ENCODE measurements around the gene SSR1. TPM values are rescaled to one million over a fixed set of nuclear protein-coding genes. Genes with fewer than 3 reads are reported as not detected.

Gene SSR1
- total RNA-seq, 3 donors from 2014 or later (not counting 1 experiment from before 2014, with no cell fraction given): 82.8 to 97.6 (median 93.1) TPM

GRCh38 chr6:7252390-7252789, 60.6 kb downstream of the SSR1 start:
- H3K4me1 Mint-ChIP-seq: peaks cover 0 to 8% of the 10 kb centered on the region in 2 donors
- Histone ChIP-seq H3K36me3 (ENCODE audit: control insufficient read depth, insufficient read depth, low read length) (peaks cover 26% of the 10 kb centered on the region), H3K27me3 (ENCODE audit: control insufficient read depth, insufficient read depth, low read length) (no peaks in the 10 kb centered on the region), H3K4me3 (ENCODE audit: low read length) (no peak overlapping the region), H3K9me3 (ENCODE audit: control insufficient read depth, insufficient read depth, low read length) (peaks cover 2% of the 10 kb centered on the region), H3K4me1 (ENCODE audit: control insufficient read depth, insufficient read depth, low read length) (no peaks in the 10 kb centered on the region), H3K27ac (ENCODE audit: low read length) (no peak overlapping the region)
- H3K4me3 Mint-ChIP-seq: no peak overlapping the region
- 89% methylated on average over 4 of the region's 4 CpGs for WGBS (ENCODE audit: insufficient coverage)
- no peaks in the 10 kb centered on the region for H3K9me3 Mint-ChIP-seq
- DNase-seq (no peak), ATAC-seq (no peak)
- H3K27ac Mint-ChIP-seq: no peak overlapping the region
- intact Hi-C loops (cut with micrococcal nuclease): no loop called here
- H3K27me3 Mint-ChIP-seq (ENCODE audit: low read depth in 2 of 2): no peaks in the 10 kb centered on the region
- no peak for TF ChIP-seq CTCF (IDR thresholded peaks at IDR 0.05)
- peaks cover 9% of the 10 kb centered on the region for H3K36me3 Mint-ChIP-seq

GRCh38 chr6:7251646-7252260, 61.2 kb downstream of the SSR1 start:
- Mint-ChIP-seq H3K27me3 (ENCODE audit: low read depth in 2 of 2) (no peaks in the 10 kb centered on the region), H3K4me3 (no peak overlapping the region), H3K36me3 (peaks cover 9% of the 10 kb centered on the region), H3K9me3 (no peaks in the 10 kb centered on the region), H3K4me1 (peaks cover 0 to 8% of the 10 kb centered on the region in 2 donors), H3K27ac (no peak overlapping the region)
- no peaks in the 10 kb centered on the region for H3K4me1 ChIP-seq (ENCODE audit: control insufficient read depth, insufficient read depth, low read length)
- H3K9me3 ChIP-seq (ENCODE audit: control insufficient read depth, insufficient read depth, low read length): peaks cover 2% of the 10 kb centered on the region
- H3K27ac ChIP-seq (ENCODE audit: low read length): no peak overlapping the region
- no peak for DNase-seq
- H3K36me3 ChIP-seq (ENCODE audit: control insufficient read depth, insufficient read depth, low read length): peaks cover 29% of the 10 kb centered on the region
- no peaks in the 10 kb centered on the region for H3K27me3 ChIP-seq (ENCODE audit: control insufficient read depth, insufficient read depth, low read length)
- ATAC-seq: no peak
- 89% methylated on average over 6 of the region's 6 CpGs for WGBS (ENCODE audit: insufficient coverage)
- no peak for TF ChIP-seq CTCF (IDR thresholded peaks at IDR 0.05)
- intact Hi-C loops (cut with micrococcal nuclease): no loop called here
- H3K4me3 ChIP-seq (ENCODE audit: low read length): no peak overlapping the region

- ATAC-seq: no peak
- H3K4me3 Mint-ChIP-seq: no peak overlapping the region
- no peaks in the 10 kb centered on the region for H3K27me3 Mint-ChIP-seq (ENCODE audit: low read depth in 2 of 2)
- H3K27me3 ChIP-seq (ENCODE audit: control insufficient read depth, insufficient read depth, low read length): no peaks in the 10 kb centered on the region
- 98% methylated on average over 7 of the region's 8 CpGs for WGBS (ENCODE audit: insufficient coverage)
- no peaks in the 10 kb centered on the region for H3K9me3 Mint-ChIP-seq
- H3K9me3 ChIP-seq (ENCODE audit: control insufficient read depth, insufficient read depth, low read length): peaks cover under 1% of the 10 kb centered on the region
- no peaks in the 10 kb centered on the region for H3K4me1 ChIP-seq (ENCODE audit: control insufficient read depth, insufficient read depth, low read length)
- no peak overlapping the region for H3K27ac ChIP-seq (ENCODE audit: low read length)
- H3K27ac Mint-ChIP-seq: no peak overlapping the region
- H3K4me3 ChIP-seq (ENCODE audit: low read length): no peak overlapping the region
- peaks cover 0 to 8% of the 10 kb centered on the region in 2 donors for H3K4me1 Mint-ChIP-seq
- intact Hi-C loops (cut with micrococcal nuclease): no loop called here
- peaks cover 9% of the 10 kb centered on the region for H3K36me3 Mint-ChIP-seq
- no peak for DNase-seq
- TF ChIP-seq CTCF (IDR thresholded peaks at IDR 0.05): no peak
- H3K36me3 ChIP-seq (ENCODE audit: control insufficient read depth, insufficient read depth, low read length): peaks cover 32% of the 10 kb centered on the region
Observed at GRCh38 chr6:7250812-7251211, 62.2 kb downstream of the SSR1 start.

Measured in natural killer cell (primary cell).